HepG2 (cell line): Measurements from ENCODE around the gene ZFPM1. TPM values are rescaled to one million over a fixed set of nuclear protein-coding genes. Genes with fewer than 3 reads are reported as not detected.

Experiments used
- ARHGAP35 ChIP-seq: sonication (generic); formaldehyde crosslinking; IDR thresholded peaks from 2 replicates; pipeline ENCODE4 v1.9.0; 2022; ENCODE audit warnings: mild to moderate bottlenecking, inconsistent platforms, moderate library complexity, missing genetic modification reagents, borderline replicate concordance
- CENPT ChIP-seq: sonication (generic); formaldehyde crosslinking; IDR thresholded peaks from 2 replicates; pipeline ENCODE4 v1.8.0; 2022; ENCODE audit warnings: low read depth, mild to moderate bottlenecking, moderate library complexity, missing genetic modification reagents
- FOXA1 ChIP-seq, 2 experiments: fragments of 450-650 bp in 1 of 2; sonication (generic) in 1 of 2; formaldehyde crosslinking in 1 of 2; IDR thresholded peaks; 2 replicates each; pipeline versions ENCODE4 v1.4.0 to v1.6.1; 2016 to 2020; ENCODE audit warnings: missing genetic modification reagents in 1 of 2
- HMGXB4 ChIP-seq, 2 experiments: sonication (generic) in 1 of 2; formaldehyde crosslinking in 1 of 2; IDR thresholded peaks; 2 replicates each; pipeline versions ENCODE4 v1.4.0 to v1.6.1; 2018 to 2020; ENCODE audit warnings: missing genetic modification reagents in 2 of 2, borderline replicate concordance in 1 of 2, low read depth in 1 of 2, mild to moderate bottlenecking in 1 of 2, missing biosample characterization in 1 of 2
- KDM3A ChIP-seq: IDR thresholded peaks from 2 replicates; pipeline ENCODE4 v1.6.1; 2018; ENCODE audit warnings: low read depth, missing compliant biosample characterization
- MEIS2 ChIP-seq: sonication (generic); formaldehyde crosslinking; IDR thresholded peaks from 2 replicates; pipeline ENCODE4 v1.9.0; 2021; ENCODE audit warnings: mild to moderate bottlenecking, missing genetic modification reagents
- NKX3-1 ChIP-seq: sonication (generic); formaldehyde crosslinking; IDR thresholded peaks from 2 replicates; pipeline ENCODE4 v1.5.0; 2020; ENCODE audit warnings: missing genetic modification reagents
- NR2C2 ChIP-seq: sonication (generic); formaldehyde crosslinking; IDR thresholded peaks from 2 replicates; pipeline ENCODE4 v1.4.0; 2020; ENCODE audit warnings: missing genetic modification reagents, mild to moderate bottlenecking, moderate library complexity, borderline replicate concordance
- RFX1 ChIP-seq: fragments of 450-650 bp; IDR thresholded peaks from 2 replicates; pipeline ENCODE4 v1.6.1; 2017
- SMYD3 ChIP-seq: sonication (generic); formaldehyde crosslinking; IDR thresholded peaks from 2 replicates; pipeline ENCODE4 v1.8.1; 2023; ENCODE audit warnings: mild to moderate bottlenecking, missing genetic modification reagents
- SNAPC2 ChIP-seq: sonication (generic); formaldehyde crosslinking; IDR thresholded peaks from 2 replicates; pipeline ENCODE4 v1.8.1; 2022; ENCODE audit warnings: mild to moderate bottlenecking, missing genetic modification reagents
- TBX3 ChIP-seq: fragments of 450-650 bp; IDR thresholded peaks from 2 replicates; pipeline ENCODE4 v1.6.1; 2017; ENCODE audit warnings: antibody characterized with exemption, mild to moderate bottlenecking, inconsistent platforms, borderline replicate concordance
- THAP11 ChIP-seq: IDR thresholded peaks from 2 replicates; pipeline ENCODE4 v1.6.1; 2016; ENCODE audit warnings: missing biosample characterization, missing genetic modification reagents
- TRIM24 ChIP-seq: sonication (generic); formaldehyde crosslinking; IDR thresholded peaks from 2 replicates; pipeline ENCODE4 v1.8.0; 2022; ENCODE audit warnings: mild to moderate bottlenecking, missing genetic modification reagents
- U2AF2 ChIP-seq: fragments of 200-400 bp; formaldehyde crosslinking; IDR thresholded peaks from 2 replicates; pipeline ENCODE4 v1.6.1; 2017; ENCODE audit warnings: low read depth, mild to moderate bottlenecking, low read length
- ZBTB34 ChIP-seq: sonication (generic); formaldehyde crosslinking; IDR thresholded peaks from 2 replicates; pipeline ENCODE4 v1.8.0; 2022; ENCODE audit warnings: mild to moderate bottlenecking, missing genetic modification reagents
- ZFP37 ChIP-seq: sonication (generic); formaldehyde crosslinking; IDR thresholded peaks from 2 replicates; pipeline ENCODE4 v1.4.0; 2020; ENCODE audit warnings: missing genetic modification reagents, borderline replicate concordance
- ZNF17 ChIP-seq: sonication (generic); formaldehyde crosslinking; IDR thresholded peaks from 2 replicates; pipeline ENCODE4 v1.5.0; 2020; ENCODE audit warnings: mild to moderate bottlenecking, missing genetic modification reagents
- ZNF205 ChIP-seq: IDR thresholded peaks from 2 replicates; pipeline ENCODE4 v1.6.1; 2018; ENCODE audit warnings: missing biosample characterization, missing genetic modification reagents
- ZNF224 ChIP-seq: sonication (generic); formaldehyde crosslinking; IDR thresholded peaks from 2 replicates; pipeline ENCODE4 v1.5.0; 2020; ENCODE audit warnings: mild to moderate bottlenecking, missing genetic modification reagents
- ZNF260 ChIP-seq: sonication (generic); formaldehyde crosslinking; IDR thresholded peaks from 2 replicates; pipeline ENCODE4 v1.4.0; 2020; ENCODE audit warnings: missing genetic modification reagents, low read depth, mild to moderate bottlenecking, borderline replicate concordance
- ZNF383 ChIP-seq: sonication (generic); formaldehyde crosslinking; IDR thresholded peaks from 2 replicates; pipeline ENCODE4 v1.4.0; 2020; ENCODE audit warnings: missing genetic modification reagents, mild to moderate bottlenecking, borderline replicate concordance
- ZNF549 ChIP-seq: sonication (generic); formaldehyde crosslinking; IDR thresholded peaks from 2 replicates; pipeline ENCODE4 v1.5.0; 2020; ENCODE audit warnings: missing genetic modification reagents
- ZNF598 ChIP-seq: sonication (generic); formaldehyde crosslinking; IDR thresholded peaks from 2 replicates; pipeline ENCODE4 v1.5.1; 2020; ENCODE audit warnings: mild to moderate bottlenecking, missing genetic modification reagents, borderline replicate concordance
- ZNF761 ChIP-seq: sonication (generic); formaldehyde crosslinking; conservative IDR thresholded peaks from 2 replicates; pipeline ENCODE4 v1.4.0; 2020; ENCODE audit warnings: mild to moderate bottlenecking, missing genetic modification reagents
- ZSCAN29 ChIP-seq: sonication (generic); formaldehyde crosslinking; conservative IDR thresholded peaks from 2 replicates; pipeline ENCODE4 v1.4.0; 2020; ENCODE audit warnings: mild to moderate bottlenecking, missing genetic modification reagents
- polyA plus RNA-seq, 8 experiments: library from polyadenylated mRNA; depleted of rRNA in 3 of 8; stranded (reverse) in 7 of 8; unstranded in 1 of 8; fragments of >200 nt; fragmentation: Illumina TruSeq in 4 of 8; extraction: Trizol in 4 of 8; gene quantifications; 2 replicates each; pipeline versions ENCODE4 v1.2.1 to v1.2.3, GENCODE V29; 2011 to 2016; ENCODE audit warnings: low read depth in 4 of 8, missing spikeins in 1 of 8, mixed read lengths in 1 of 8; ENCODE audit not compliant: insufficient read depth in 1 of 8
- total RNA-seq, 5 experiments: library from RNA; depleted of rRNA; stranded (reverse); fragments of >200 nt; fragmentation: Illumina TruSeq; extraction: Trizol; gene quantifications; 2 replicates each; pipeline ENCODE4 v1.2.3, GENCODE V29; 2016; ENCODE audit warnings: low read depth in 1 of 5

Gene ZFPM1
- total and polyA plus RNA-seq, 2 of the 13 experiments (the other 11 are each of a cell fraction or from before 2014, with no cell fraction given): 1.3 to 3.8 TPM

- TF ChIP-seq MEIS2 (CRISPR knock-in tag): 0 out of 2 replicates have a peak, but pooled peaks have one; percentile 32
- TF ChIP-seq ZNF224: no peak
- TF ChIP-seq ZFP37: no peak
- no peak for TF ChIP-seq FOXA1 (IDR thresholded peaks at IDR 0.05)
- TF ChIP-seq FOXA1 (CRISPR knock-in tag; IDR thresholded peaks at IDR 0.05): 0 out of 2 replicates have a peak, but pooled peaks have one; percentile 14
- no peak for TF ChIP-seq RFX1
- no peak for TF ChIP-seq ZNF260 (CRISPR knock-in tag)
- no peak for TF ChIP-seq SMYD3 (CRISPR knock-in tag)
- no peak for TF ChIP-seq ARHGAP35 (CRISPR knock-in tag)
- TF ChIP-seq ZNF17: no peak
- no peak for TF ChIP-seq KDM3A
- no peak for TF ChIP-seq ZNF598
- TF ChIP-seq ZSCAN29 (CRISPR knock-in tag): 0 out of 2 replicates have a peak, but pooled peaks have one; percentile 47
- TF ChIP-seq ZNF383: no peak
- no peak for TF ChIP-seq U2AF2
- no peak for TF ChIP-seq ZNF205 (CRISPR knock-in tag)
- no peak for TF ChIP-seq SNAPC2
- no peak for TF ChIP-seq CENPT (CRISPR knock-in tag)
- TF ChIP-seq ZBTB34 (CRISPR knock-in tag): no peak
- no peak for TF ChIP-seq TRIM24
- 0 out of 2 replicates have a peak, but pooled peaks have one; percentile 36 for TF ChIP-seq NR2C2 (CRISPR knock-in tag)
- TF ChIP-seq HMGXB4 (CRISPR knock-in tag; IDR thresholded peaks at IDR 0.05; ENCODE audit: borderline replicate concordance in 1 of 2, low read depth in 1 of 2): peak; percentile 53 to 75; a peak in 1 of 4 replicates
- TF ChIP-seq ZNF761 (CRISPR knock-in tag): 0 out of 2 replicates have a peak, but pooled peaks have one; percentile 44
- no peak for TF ChIP-seq ZNF549 (CRISPR knock-in tag)
- TF ChIP-seq THAP11 (CRISPR knock-in tag): 0 out of 2 replicates have a peak, but pooled peaks have one; percentile 12
- no peak for TF ChIP-seq NKX3-1 (CRISPR knock-in tag)
- TF ChIP-seq TBX3: no peak
Observed at GRCh38 chr16:88558457-88559442, 105.7 kb downstream of the ZFPM1 start (continued).
